DOHH2 (cell line): Measurements from ENCODE around the gene MYORG.

Source experiments
- H3F3A ChIP-seq: fragments of 200-600 bp; sonication (generic), shearing (Covaris generic); 2 replicates; pipeline ENCODE4 v1.6.0; 2016; ENCODE audit warnings: antibody characterized with exemption, mild to moderate bottlenecking; ENCODE audit not compliant: control insufficient read depth, insufficient read depth
- H3K27ac ChIP-seq: fragments of 200-600 bp; sonication (generic); 2 replicates; pipeline ENCODE4 v1.5.1; 2014; ENCODE audit warnings: low read depth, mild to moderate bottlenecking, low read length, moderate library complexity
- H3K27me3 ChIP-seq: fragments of 200-600 bp; sonication (generic); 2 replicates; pipeline ENCODE4 v1.6.1; 2014; ENCODE audit warnings: mild to moderate bottlenecking, low read length, mixed read lengths; ENCODE audit not compliant: control insufficient read depth
- H3K36me3 ChIP-seq: fragments of 200-600 bp; sonication (generic); 2 replicates; pipeline ENCODE4 v1.6.1; 2014; ENCODE audit warnings: mild to moderate bottlenecking, low read length, moderate library complexity, mixed read lengths; ENCODE audit not compliant: control insufficient read depth
- H3K4me1 ChIP-seq: fragments of 200-600 bp; sonication (generic); 2 replicates; pipeline ENCODE4 v1.6.1; 2014; ENCODE audit warnings: mild to moderate bottlenecking, low read length, mixed read lengths; ENCODE audit not compliant: control insufficient read depth
- H3K4me2 ChIP-seq: fragments of 200-600 bp; sonication (generic); 2 replicates; pipeline ENCODE4 v1.6.0; 2014; ENCODE audit warnings: mild to moderate bottlenecking, low read length, moderate library complexity
- H3K4me3 ChIP-seq: fragments of 200-600 bp; sonication (generic); 2 replicates; pipeline ENCODE4 v1.5.1; 2014; ENCODE audit warnings: mild to moderate bottlenecking, low read length, mixed read lengths
- H3K79me2 ChIP-seq: fragments of 200-600 bp; sonication (generic); 2 replicates; pipeline ENCODE4 v1.6.1; 2014; ENCODE audit warnings: mild to moderate bottlenecking, low read length, mixed read lengths; ENCODE audit not compliant: control insufficient read depth
- H3K9me2 ChIP-seq: fragments of 200-600 bp; sonication (generic); replicated peaks from 2 replicates; pipeline ENCODE4 v1.6.1; 2014; ENCODE audit warnings: mild to moderate bottlenecking, low read length, mixed read lengths; ENCODE audit not compliant: control insufficient read depth
- H3K9me3 ChIP-seq: fragments of 200-600 bp; sonication (generic); 2 replicates; pipeline ENCODE4 v1.6.1; 2014; ENCODE audit warnings: antibody characterized with exemption, low read length, mixed read lengths; ENCODE audit not compliant: control insufficient read depth, insufficient read depth
- H4K20me1 ChIP-seq: fragments of 200-600 bp; sonication (generic); 2 replicates; pipeline ENCODE4 v1.6.0; 2014; ENCODE audit warnings: low read depth, mild to moderate bottlenecking, antibody characterized with exemption, low read length, moderate library complexity; ENCODE audit not compliant: control insufficient read depth, insufficient read depth
- EZH2phosphoT487 ChIP-seq: fragments of 200-600 bp; sonication (generic); IDR thresholded peaks from 2 replicates; pipeline ENCODE4 v1.6.1; 2017; ENCODE audit warnings: borderline replicate concordance, mild to moderate bottlenecking, antibody characterized with exemption, low read length, moderate library complexity, mixed read lengths
- TF ChIP-seq, protein P1 (sequence below): fragments of 200-600 bp; sonication (generic); IDR thresholded peaks from one replicate; pipeline ENCODE4 v1.5.1; 2014; ENCODE audit warnings: antibody characterized with exemption, mild to moderate bottlenecking, low read depth, low read length; ENCODE audit not compliant: poor library complexity, severe bottlenecking

MYORG gene

GRCh38 chr9:34387239-34387638 is 10.5 kb upstream of the MYORG start:
- TF ChIP-seq EZH2phosphoT487, result no peak
- TF ChIP-seq, protein P1, sequence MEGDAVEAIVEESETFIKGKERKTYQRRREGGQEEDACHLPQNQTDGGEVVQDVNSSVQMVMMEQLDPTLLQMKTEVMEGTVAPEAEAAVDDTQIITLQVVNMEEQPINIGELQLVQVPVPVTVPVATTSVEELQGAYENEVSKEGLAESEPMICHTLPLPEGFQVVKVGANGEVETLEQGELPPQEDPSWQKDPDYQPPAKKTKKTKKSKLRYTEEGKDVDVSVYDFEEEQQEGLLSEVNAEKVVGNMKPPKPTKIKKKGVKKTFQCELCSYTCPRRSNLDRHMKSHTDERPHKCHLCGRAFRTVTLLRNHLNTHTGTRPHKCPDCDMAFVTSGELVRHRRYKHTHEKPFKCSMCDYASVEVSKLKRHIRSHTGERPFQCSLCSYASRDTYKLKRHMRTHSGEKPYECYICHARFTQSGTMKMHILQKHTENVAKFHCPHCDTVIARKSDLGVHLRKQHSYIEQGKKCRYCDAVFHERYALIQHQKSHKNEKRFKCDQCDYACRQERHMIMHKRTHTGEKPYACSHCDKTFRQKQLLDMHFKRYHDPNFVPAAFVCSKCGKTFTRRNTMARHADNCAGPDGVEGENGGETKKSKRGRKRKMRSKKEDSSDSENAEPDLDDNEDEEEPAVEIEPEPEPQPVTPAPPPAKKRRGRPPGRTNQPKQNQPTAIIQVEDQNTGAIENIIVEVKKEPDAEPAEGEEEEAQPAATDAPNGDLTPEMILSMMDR, result no peak
- no peaks in the 10 kb centered on the region for H3K79me2 ChIP-seq
- H3K27me3 ChIP-seq, result peaks cover 23% of the 10 kb centered on the region
- H3K27ac ChIP-seq, result no peak overlapping the region
- H3K4me1 ChIP-seq, result no peaks in the 10 kb centered on the region
- H3K4me2 ChIP-seq, result no peak overlapping the region
- H3K9me2 ChIP-seq, result no peaks in the 10 kb centered on the region
- H3K9me3 ChIP-seq, result no peaks in the 10 kb centered on the region
- H4K20me1 ChIP-seq, result no peaks in the 10 kb centered on the region
- H3F3A ChIP-seq, result no peaks in the 10 kb centered on the region
- no peaks in the 10 kb centered on the region for H3K36me3 ChIP-seq
- no peak overlapping the region for H3K4me3 ChIP-seq

- H3K27ac ChIP-seq, result no peak overlapping the region
- no peaks in the 10 kb centered on the region for H3K9me2 ChIP-seq
- no peaks in the 10 kb centered on the region for H3K36me3 ChIP-seq
- no peak overlapping the region for H3K4me2 ChIP-seq
- TF ChIP-seq, protein P1, result no peak
- TF ChIP-seq EZH2phosphoT487, result no peak
- H3K9me3 ChIP-seq, result no peaks in the 10 kb centered on the region
- H3K4me3 ChIP-seq, result no peak overlapping the region
- no peaks in the 10 kb centered on the region for H4K20me1 ChIP-seq
- no peaks in the 10 kb centered on the region for H3K79me2 ChIP-seq
- H3F3A ChIP-seq, result no peaks in the 10 kb centered on the region
- peaks cover 24% of the 10 kb centered on the region for H3K27me3 ChIP-seq
- H3K4me1 ChIP-seq, result no peaks in the 10 kb centered on the region
These were observed 10.0 kb upstream of the MYORG start for GRCh38 chr9:34386656-34387055.

DNA sequence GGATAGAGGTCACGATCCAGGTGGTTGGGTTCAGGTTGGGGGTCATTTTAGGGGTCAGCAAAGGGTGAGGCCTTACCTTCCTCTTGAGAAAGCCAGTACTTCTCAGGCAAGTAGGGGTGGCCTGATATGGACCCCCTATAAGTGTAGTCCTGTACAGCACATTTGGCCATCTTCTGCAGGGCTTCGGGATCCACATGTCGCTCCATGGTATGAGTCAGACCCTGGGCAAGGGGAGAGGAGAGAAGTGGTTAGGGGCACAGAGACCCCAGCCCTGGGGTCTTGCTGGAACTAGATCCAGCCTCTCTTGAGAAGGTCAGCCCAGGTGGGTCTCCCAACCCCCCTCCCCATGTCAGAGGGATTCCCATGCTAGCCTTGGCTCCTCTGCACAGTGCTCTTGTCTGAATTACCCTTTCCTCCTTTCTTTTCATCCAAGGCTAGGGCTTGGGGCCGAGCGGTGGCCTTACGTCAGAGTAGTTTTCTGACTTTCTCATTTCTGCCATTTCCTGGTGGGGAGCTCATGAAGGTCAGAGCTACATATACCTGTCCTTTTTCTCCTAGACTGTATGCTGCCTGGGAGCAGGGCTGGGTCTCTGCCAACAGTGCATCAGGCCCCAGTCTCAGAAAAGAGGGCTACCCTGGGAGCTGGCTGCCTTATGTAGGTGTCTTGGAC is 9.0 kb upstream of the MYORG start:
- H3K4me3 ChIP-seq, result no peak overlapping the region
- no peak overlapping the region for H3K27ac ChIP-seq
- no peaks in the 10 kb centered on the region for H3K36me3 ChIP-seq
- H3K4me1 ChIP-seq, result peaks cover 7% of the 10 kb centered on the region
- H4K20me1 ChIP-seq, result no peaks in the 10 kb centered on the region
- no peak overlapping the region for H3K4me2 ChIP-seq
- no peaks in the 10 kb centered on the region for H3K9me3 ChIP-seq
- H3K79me2 ChIP-seq, result no peaks in the 10 kb centered on the region
- no peaks in the 10 kb centered on the region for H3K9me2 ChIP-seq
- no peaks in the 10 kb centered on the region for H3F3A ChIP-seq
- TF ChIP-seq EZH2phosphoT487, result no peak
- TF ChIP-seq, protein P1, result no peak
- H3K27me3 ChIP-seq, result peaks cover 27% of the 10 kb centered on the region
